Activated CD8-positive, alpha-beta memory T cell treated with anti-CD3 and anti-CD28 coated beads for 4 hours (primary cell): ENCODE results near the gene MAN1C1.
"Not testable (repeated sequence)": the region's sequence is repeated elsewhere in the genome, so short reads cannot be mapped to it uniquely, and the experiment has no call there.

Source experiments
- DNase-seq, 2 donors: peaks; one replicate each; pipeline ENCODE4 v3.0.0-alpha.2; 2020; ENCODE audit warnings: low read depth in 2 of 2

Gene MAN1C1

GRCh38 chr1:25680701-25681100 is 64.1 kb downstream of the MAN1C1 start:
- DNase-seq = no peak

GRCh38 chr1:25682059-25682601 is 65.5 kb downstream of the MAN1C1 start:
- DNase-seq = no peak

DNA sequence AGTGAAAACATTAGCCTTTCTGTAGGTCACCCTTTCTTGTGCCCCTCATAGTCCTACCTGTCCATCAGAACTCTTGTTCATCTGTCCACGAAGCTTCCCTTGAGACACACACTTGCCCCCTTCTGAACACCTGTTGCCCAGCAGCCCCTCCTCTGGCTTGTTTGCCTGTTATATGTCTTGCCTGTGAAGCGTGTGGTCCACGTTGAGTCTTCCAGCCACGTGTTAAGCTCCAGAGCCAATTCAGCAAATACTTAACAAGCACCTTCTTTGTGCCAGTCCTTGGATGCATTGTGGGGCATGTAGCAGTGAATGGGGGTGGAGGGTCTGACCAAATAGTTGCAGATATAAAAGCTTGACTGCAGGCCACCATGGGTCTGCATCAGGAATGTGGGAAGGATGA is 66.6 kb downstream of the MAN1C1 start:
- DNase-seq = no peak

DNA sequence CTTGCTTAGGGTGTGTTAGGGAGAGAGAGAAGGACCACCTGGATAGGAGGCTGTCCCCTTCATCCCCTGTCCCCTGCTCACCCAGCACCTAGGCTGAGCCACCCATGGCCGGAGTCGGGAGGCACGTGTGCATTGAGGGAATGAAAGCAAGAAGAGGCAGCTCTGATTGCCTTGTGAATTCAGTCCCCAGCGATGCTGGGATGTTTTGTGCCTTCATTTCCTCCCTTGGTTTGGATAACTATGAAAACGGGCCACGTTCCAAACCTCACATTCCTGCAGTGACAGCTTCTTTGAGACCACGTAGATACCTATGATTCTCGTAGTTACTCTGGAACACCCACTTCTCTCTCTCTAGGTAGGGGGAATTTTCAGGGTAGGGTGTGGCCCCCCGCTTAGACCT is 67.1 kb downstream of the MAN1C1 start:
- no peak for DNase-seq

- no peak for DNase-seq
These were observed 67.8 kb downstream of the MAN1C1 start for GRCh38 chr1:25684216-25684965.

- no peak for DNase-seq
These were observed 68.7 kb downstream of the MAN1C1 start for GRCh38 chr1:25685211-25685750.

DNA sequence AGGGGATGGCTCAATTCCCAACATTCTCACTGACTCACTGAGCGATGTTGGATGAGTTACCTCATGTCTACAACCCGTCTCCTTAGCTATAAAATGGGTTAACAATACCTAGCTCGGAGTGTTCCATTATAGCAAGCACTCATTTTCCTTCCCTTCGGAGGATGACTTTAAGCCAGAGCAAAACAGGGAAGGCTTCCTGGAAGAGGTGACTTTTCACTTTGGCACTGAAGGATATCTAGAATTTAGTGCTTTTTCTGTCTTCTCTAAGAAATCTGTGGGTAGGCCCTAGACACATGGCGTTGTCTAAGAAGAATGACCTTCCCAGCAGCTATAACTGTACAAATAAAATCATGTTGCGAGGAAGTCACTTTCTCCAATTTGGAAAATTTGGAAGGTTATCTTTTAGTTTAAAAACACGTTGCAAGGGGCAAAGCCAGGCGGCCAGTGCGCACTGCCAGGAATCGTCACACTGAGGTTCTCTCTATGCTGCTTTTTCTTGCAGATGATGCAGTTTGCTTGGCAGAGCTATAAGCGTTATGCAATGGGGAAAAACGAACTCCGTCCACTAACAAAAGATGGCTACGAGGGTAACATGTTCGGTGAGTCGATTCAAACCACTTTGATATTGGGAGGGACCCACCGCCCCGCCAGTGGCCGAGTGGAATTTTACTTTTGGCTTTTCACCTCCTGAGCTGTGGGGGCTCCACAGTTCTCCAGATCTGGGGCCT is 69.5 kb downstream of the MAN1C1 start:
- DNase-seq = no peak

GRCh38 chr1:25687221-25688017 is 70.8 kb downstream of the MAN1C1 start:
- no peak for DNase-seq

GRCh38 chr1:25688390-25689119 is 72.0 kb downstream of the MAN1C1 start:
- DNase-seq = no peak

GRCh38 chr1:25689686-25690381 is 73.2 kb downstream of the MAN1C1 start:
- no peak for DNase-seq

DNA sequence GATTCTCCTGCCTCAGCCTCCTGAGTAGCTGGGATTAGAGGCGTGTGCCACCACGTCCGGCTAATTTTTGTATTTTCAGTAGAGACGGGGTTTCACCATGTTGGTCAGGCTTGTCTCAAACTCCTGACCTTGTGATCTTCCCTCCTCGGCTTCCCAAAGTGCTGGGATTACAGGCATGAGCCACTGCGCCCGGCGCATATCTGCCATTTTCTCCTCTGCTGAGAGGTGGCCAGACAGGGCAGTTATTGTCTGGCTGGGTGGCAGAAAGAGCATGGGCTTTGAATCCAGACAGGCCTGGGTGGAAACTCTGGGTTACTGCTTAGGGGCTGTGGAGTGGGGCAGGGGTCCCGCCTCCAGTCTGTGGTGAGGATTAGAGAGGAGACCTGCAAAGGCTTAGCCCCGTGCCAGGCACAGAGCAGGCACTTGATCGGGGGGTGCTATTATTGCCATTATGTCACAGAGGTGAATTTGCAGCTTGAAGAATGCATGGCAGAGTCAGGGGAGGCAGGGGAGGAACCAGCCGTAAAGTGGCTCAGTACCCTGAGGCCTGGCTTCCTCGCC is 73.9 kb downstream of the MAN1C1 start:
- no peak for DNase-seq

DNA sequence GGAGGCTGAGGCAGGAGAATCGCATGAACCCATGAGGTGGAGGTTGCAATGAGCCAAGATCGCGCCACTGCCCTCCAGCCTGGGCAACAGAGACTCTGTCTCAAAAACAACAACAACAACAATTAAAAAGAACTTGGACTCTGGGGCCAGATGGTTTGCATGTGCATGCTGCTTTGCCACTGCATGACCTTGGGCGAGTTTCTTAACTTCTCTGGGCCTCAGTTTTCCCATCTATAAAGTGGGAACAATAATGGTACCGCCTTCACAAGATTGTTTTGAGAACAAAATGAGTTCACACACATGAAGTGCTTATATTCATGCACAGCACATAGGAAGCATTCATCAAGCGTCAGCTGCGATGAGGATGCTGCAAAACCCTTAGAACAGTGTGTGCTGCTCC is 74.6 kb downstream of the MAN1C1 start:
- DNase-seq = no peak

DNA sequence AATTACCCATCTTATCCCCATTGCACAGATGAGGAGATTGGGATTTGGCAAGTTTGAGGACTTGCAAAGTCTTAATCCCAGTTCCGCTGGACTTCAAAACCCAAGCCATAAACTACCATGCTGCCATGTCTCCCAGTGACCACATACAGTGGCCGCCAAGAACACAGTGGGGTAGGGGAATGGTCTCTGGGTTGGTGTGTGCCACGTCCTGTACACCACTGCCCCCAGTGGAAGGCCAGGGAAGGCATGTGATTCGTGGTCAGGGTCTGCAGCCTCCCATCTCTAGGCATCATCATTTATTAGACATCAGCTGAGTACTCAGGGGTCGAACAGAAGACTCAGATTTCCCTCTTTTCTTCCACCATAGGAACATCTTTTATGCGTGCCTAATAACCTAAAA is 76.0 kb downstream of the MAN1C1 start:
- no peak for DNase-seq

- no peak for DNase-seq
These were observed 77.8 kb downstream of the MAN1C1 start for GRCh38 chr1:25694167-25695007.

DNA sequence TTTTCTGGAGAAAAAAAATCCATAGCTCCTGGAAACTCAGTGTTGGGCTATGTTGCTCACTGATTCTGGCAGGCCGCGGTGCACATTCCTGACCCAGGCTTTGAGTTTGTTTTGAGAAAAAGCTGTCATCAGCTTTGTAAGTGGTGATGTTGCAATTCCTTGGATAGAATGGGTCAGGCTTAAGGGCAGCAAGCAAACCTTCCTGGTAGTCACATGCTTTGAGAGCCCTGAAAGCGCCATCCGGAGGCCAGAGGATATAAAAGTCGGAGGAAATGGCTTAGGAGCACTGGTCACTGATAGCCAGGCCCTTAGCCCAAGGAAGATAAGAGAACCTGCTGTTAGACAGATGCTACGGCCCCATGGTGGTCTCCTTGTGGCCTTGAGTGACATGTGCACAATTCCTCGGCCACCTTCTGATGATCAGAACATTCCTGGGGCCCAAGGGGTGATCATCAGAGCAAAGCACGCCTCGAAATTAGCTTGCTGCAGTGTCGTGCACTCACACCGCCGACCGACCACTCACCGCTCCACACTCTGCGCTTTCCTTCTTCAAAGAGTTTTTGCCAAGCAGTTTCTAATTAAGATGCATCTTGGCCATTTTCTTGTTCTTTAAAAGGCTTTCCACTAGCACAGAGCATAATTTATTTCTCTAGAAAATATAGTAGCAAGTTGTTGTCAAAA is 78.6 kb downstream of the MAN1C1 start:
- no peak for DNase-seq

GRCh38 chr1:25695771-25696311 is 79.2 kb downstream of the MAN1C1 start:
- DNase-seq = no peak

DNA sequence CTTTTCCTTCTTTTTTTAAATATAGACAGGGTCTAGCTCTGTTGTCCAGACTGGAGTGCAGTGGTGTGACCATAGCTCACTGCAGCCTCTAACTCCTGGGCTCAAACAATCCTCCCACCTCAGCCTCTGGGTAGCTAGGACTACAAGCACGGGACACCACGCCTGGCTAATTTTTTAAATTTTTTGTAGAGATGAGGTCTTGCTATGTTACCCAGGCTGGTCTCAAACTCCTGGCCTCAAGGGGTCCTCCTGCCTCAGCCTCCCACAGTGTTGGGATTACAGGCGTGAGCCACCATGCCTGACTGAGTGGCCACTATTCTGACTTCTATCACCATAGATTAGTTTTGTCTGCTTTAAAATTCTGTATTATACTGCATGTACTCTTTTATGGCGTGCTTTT is 80.1 kb downstream of the MAN1C1 start:
- DNase-seq = not testable (repeated sequence)

GRCh38 chr1:25697435-25698217 is 81.0 kb downstream of the MAN1C1 start:
- no peak for DNase-seq
